ENCODE data around the gene IL34.
A peak's percentile ranks its signal among the peaks of the same experiment; 100 is the strongest.

The IL34 gene

DNA sequence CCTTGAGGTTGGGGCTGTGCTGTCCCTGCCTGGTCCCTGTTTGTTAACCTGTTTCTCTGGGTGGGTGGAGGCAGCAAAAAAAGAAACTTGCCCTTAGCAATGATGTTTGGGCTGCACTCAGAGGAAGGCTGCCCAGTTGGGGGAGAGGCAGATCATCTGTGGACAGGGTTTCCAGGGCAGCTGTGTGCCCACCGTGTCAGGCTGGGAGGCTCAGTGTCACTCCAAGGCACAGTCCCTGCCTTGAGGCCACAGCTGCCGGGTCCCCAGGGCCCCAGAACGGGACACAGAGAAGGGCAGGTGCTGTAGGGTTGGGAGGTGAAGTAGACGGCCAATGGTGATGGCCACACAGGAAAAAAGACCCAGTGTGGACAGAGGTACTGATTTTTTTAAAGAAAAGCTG is 3.9 kb downstream of the IL34 start:
- ChIA-PET CTCF (interaction anchor here (0.7 kb wide), 1 partner anchor 121 kb away, joined by 4 read pairs; no protein-coding TSS in a partner anchor), POLR2A (ENCODE audit: low non-redundant PET) (no interaction called here)
- H3K27ac ChIP-seq: no peak overlapping the region
- no peak for TF ChIP-seq CTCF (conservative IDR thresholded peaks at IDR 0.05; ENCODE audit: low read depth)
- DNase-seq (ENCODE audit: low spot score): no peak

- POLR2A ChIA-PET (ENCODE audit: low non-redundant PET): interaction anchor here (0.5 kb wide), 1 partner anchor 8 kb away, joined by 3 read pairs; no protein-coding TSS in a partner anchor
- no peak for TF ChIP-seq CTCF (conservative IDR thresholded peaks at IDR 0.05; ENCODE audit: low read depth)
These were observed 5.2 kb downstream of the IL34 start for GRCh38 chr16:70651524-70651923.

DNA sequence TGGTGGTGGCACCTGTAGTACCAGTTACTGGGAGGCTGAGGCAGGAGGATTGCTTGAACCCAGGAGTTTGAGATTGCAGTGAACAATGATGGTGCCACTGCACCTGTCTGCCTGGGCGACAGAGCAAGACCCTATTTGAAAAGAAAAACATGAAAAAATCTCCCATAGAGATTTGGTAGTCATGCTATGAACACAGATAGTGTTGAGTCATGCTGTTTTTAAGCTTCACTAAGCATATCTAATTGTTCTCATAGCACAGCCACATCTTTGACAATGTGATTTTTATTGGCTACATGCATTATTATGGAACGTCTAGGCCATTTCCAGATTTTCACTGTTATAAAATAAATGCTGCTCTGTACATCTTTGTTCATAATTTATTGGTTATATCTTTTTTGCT is 6.0 kb downstream of the IL34 start:
- CTCF ChIA-PET: interaction anchor here (0.7 to 1.3 kb wide), 4 partner anchors 77 to 271 kb away, joined by 3 to 5 read pairs (median 4); no protein-coding TSS in a partner anchor
- no peak for TF ChIP-seq CTCF (conservative IDR thresholded peaks at IDR 0.05; ENCODE audit: low read depth)
- H3K27ac ChIP-seq: no peak overlapping the region
- no peak for DNase-seq (ENCODE audit: low spot score)
- POLR2A ChIA-PET (ENCODE audit: low non-redundant PET): no interaction called here

More at GRCh38 chr16:70651524-70651923, 5.2 kb downstream of the IL34 start:
- no peak for DNase-seq (ENCODE audit: low spot score)
- H3K27ac ChIP-seq: no peak overlapping the region
- CTCF ChIA-PET: interaction anchor here (0.6 to 0.7 kb wide), 2 partner anchors 336 to 795 kb away, joined by 3 read pairs; no protein-coding TSS in a partner anchor

DNA sequence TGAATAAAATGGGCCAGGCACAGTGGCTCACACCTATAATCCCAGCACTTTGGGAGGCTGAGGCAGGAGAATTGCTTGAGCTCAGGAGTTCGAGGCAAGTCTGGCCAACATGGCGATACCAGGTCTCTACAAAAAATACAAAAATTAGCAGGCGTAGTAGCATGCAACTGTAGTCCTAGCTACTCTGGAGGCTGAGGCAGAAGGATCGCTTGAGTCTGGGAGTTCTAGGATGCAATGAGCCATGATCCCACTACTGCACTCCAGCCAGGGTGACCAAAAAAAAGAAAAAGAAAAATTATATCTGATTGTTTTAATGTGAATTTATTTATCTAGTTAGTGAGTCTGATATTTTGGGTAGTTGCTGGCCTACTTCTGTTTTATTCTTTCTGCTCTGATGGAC is 7.0 kb downstream of the IL34 start:
- ChIA-PET CTCF (interaction anchor here (0.7 to 1.7 kb wide), 13 partner anchors 29 to 858 kb away, joined by 3 to 9 read pairs (median 3); partner anchors contain the start of gene FCSK), POLR2A (ENCODE audit: low non-redundant PET) (no interaction called here)
- DNase-seq (ENCODE audit: low spot score): no peak
- H3K27ac ChIP-seq: no peak overlapping the region
- TF ChIP-seq CTCF (conservative IDR thresholded peaks at IDR 0.05; ENCODE audit: low read depth): no peak

DNA sequence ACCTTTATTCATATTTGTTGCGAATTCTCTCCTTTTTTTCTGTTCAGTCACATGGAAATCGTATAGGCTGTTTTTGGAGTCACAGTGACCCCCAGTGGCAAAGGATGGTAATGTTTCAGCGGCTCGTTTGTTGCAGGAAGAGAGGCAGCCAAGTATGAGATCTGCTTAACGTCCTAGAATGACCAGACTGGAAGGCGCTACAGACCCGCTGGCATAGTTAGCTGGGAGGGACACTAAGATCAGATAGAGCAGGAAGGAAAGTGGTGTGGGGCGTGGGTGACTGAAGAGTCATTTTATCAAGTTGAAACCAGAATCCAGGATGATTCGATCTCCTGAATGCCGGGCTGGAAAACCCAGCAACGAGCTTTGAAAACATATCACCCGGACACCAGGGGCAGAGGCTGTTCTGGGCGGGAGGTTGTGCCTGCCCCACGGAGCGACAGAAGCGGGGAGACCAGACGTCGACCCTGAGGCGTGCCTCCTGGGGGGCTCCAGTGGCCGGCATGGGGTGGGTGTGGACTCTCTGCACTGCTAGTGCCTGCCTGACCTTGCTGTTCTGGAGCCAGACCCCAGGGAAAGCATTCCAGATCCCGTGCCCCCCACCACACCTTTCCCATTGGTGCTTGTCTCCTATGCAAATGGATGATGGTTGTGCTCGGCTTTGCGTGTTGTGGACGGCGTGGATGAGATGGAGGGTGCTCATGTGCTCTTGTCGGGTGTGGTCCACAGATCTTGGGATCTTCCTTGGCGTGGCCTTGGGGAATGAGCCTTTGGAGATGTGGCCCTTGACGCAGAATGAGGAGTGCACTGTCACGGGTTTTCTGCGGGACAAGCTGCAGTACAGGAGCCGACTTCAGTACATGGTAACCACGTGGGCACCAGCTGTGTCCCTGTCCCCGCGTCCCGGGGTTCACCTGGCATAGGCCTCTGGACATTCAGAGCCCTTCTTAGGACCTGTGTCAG is 7.7 kb downstream of the IL34 start:
- peak; percentile 91 for TF ChIP-seq CTCF (conservative IDR thresholded peaks at IDR 0.05; ENCODE audit: low read depth)
- peak; percentile 66 for DNase-seq (ENCODE audit: low spot score)
- ChIA-PET POLR2A (ENCODE audit: low non-redundant PET) (no interaction called here), CTCF (interaction anchor here (0.5 to 1.7 kb wide), 20 partner anchors 14 to 1466 kb away, joined by 3 to 9 read pairs (median 3); partner anchors contain the start of gene FCSK)
- peak overlapping the region; percentile 37 for H3K27ac ChIP-seq

GRCh38 chr16:70656065-70656711 is 9.8 kb downstream of the IL34 start:
- no peak overlapping the region for H3K27ac ChIP-seq
- POLR2A ChIA-PET (ENCODE audit: low non-redundant PET): no interaction called here
- no peak for DNase-seq (ENCODE audit: low spot score)
- CTCF ChIA-PET: interaction anchor here (0.5 to 0.7 kb wide), 2 partner anchors 115 to 154 kb away, joined by 3 read pairs; no protein-coding TSS in a partner anchor
- no peak for TF ChIP-seq CTCF (conservative IDR thresholded peaks at IDR 0.05; ENCODE audit: low read depth)

Data from RWPE1 (cell line).